Fibroblast of lung (primary cell): ENCODE measurements around the gene MT1X. TPM values are rescaled to one million over a fixed set of nuclear protein-coding genes. Genes with fewer than 3 reads are reported as not detected.
"Not testable (repeated sequence)": the region's sequence is repeated elsewhere in the genome, so short reads cannot be mapped to it uniquely, and the experiment has no call there.

ENCODE experiments used
- DNase-seq, 2 donors: peaks; one replicate each; pipeline versions ENCODE4 v3.0.0 to v3.0.0-alpha.2; 2010; ENCODE audit warnings: low read depth in 2 of 2
- H2AFZ ChIP-seq: 2 replicates; pipeline ENCODE4 v1.5.1; 2012; ENCODE audit warnings: low read length, control low read depth, inconsistent platforms
- H3K27ac ChIP-seq: 2 replicates; pipeline ENCODE4 v1.5.1; 2011; ENCODE audit warnings: low read length, control low read depth; ENCODE audit not compliant: insufficient read depth
- H3K27me3 ChIP-seq: 2 replicates; pipeline ENCODE4 v1.5.1; 2011; ENCODE audit warnings: mild to moderate bottlenecking, low read length; ENCODE audit not compliant: control insufficient read depth, insufficient read depth
- H3K36me3 ChIP-seq: 2 replicates; pipeline ENCODE4 v1.5.1; 2011; ENCODE audit warnings: low read length; ENCODE audit not compliant: control insufficient read depth, insufficient read depth
- H3K4me1 ChIP-seq: 2 replicates; pipeline ENCODE4 v1.5.1; 2011; ENCODE audit warnings: low read length; ENCODE audit not compliant: control insufficient read depth, insufficient read depth; ENCODE audit errors: extremely low read depth
- H3K4me2 ChIP-seq: 2 replicates; pipeline ENCODE4 v1.5.1; 2011; ENCODE audit warnings: low read length, control low read depth; ENCODE audit not compliant: insufficient read depth; ENCODE audit errors: extremely low read depth
- H3K4me3 ChIP-seq, 4 experiments: fragments of 200-600 bp in 1 of 4; sonication (generic) in 1 of 4; replicated peaks in 1 of 4; 2 replicates each; pipeline ENCODE4 v1.5.1; 2011 to 2016; ENCODE audit warnings: low read length in 4 of 4, low read depth in 3 of 4, mild to moderate bottlenecking in 3 of 4, control low read depth in 2 of 4, inconsistent platforms in 1 of 4, mixed read lengths in 1 of 4; ENCODE audit not compliant: insufficient read depth in 1 of 4; ENCODE audit errors: control extremely low read depth in 1 of 4
- H3K79me2 ChIP-seq: 2 replicates; pipeline ENCODE4 v1.5.1; 2012; ENCODE audit warnings: mild to moderate bottlenecking, low read length, inconsistent platforms; ENCODE audit not compliant: control insufficient read depth, insufficient read depth
- H3K9ac ChIP-seq: 2 replicates; pipeline ENCODE4 v1.5.1; 2011; ENCODE audit warnings: mild to moderate bottlenecking, low read length, control low read depth; ENCODE audit not compliant: insufficient read depth
- H3K9me3 ChIP-seq: 2 replicates; pipeline ENCODE4 v1.5.1; 2012; ENCODE audit warnings: low read depth, low read length; ENCODE audit not compliant: control insufficient read depth, insufficient read depth
- H4K20me1 ChIP-seq: 2 replicates; pipeline ENCODE4 v1.5.1; 2011; ENCODE audit warnings: low read length; ENCODE audit not compliant: control insufficient read depth, insufficient read depth; ENCODE audit errors: extremely low read depth
- CTCF ChIP-seq, 2 donors: IDR thresholded peaks in 1 of 2; conservative IDR thresholded peaks in 1 of 2; 1 replicate in 1 of 2; 2 replicates in 1 of 2; pipeline ENCODE4 v1.5.1; 2011 to 2012; ENCODE audit warnings: low read length in 2 of 2, control low read depth in 1 of 2, inconsistent platforms in 1 of 2, low read depth in 1 of 2, mild to moderate bottlenecking in 1 of 2
- EZH2 ChIP-seq: IDR thresholded peaks from 2 replicates; pipeline ENCODE4 v1.5.1; 2012; ENCODE audit warnings: low read length, control low read depth, mild to moderate bottlenecking; ENCODE audit errors: missing control alignments
- polyA plus RNA-seq, 2 donors: library from polyadenylated mRNA; depleted of rRNA in 1 of 2; stranded (reverse) in 1 of 2; unstranded in 1 of 2; fragments of >200 nt; gene quantifications; 2 replicates each; pipeline ENCODE4 v1.2.1, GENCODE V29; 2011 to 2012; ENCODE audit warnings: missing spikeins in 1 of 2
- total RNA-seq: library from RNA; depleted of rRNA; stranded (reverse); fragments of >200 nt; gene quantifications from 2 replicates; pipeline ENCODE4 v1.2.1, GENCODE V29; 2014

MT1X gene
- total and polyA plus RNA-seq, 2 donors (not counting 1 experiment from before 2014, with no cell fraction given): 137 to 242 TPM

- Histone ChIP-seq H3K4me2 (no peak overlapping the region), H4K20me1 (no peaks in the 10 kb centered on the region), H3K4me3 (no peak overlapping the region), H3K27ac (no peak overlapping the region), H3K9ac (no peak overlapping the region), H3K9me3 (no peaks in the 10 kb centered on the region), H3K27me3 (no peaks in the 10 kb centered on the region), H3K79me2 (no peaks in the 10 kb centered on the region), H3K36me3 (no peaks in the 10 kb centered on the region), H3K4me1 (no peaks in the 10 kb centered on the region), H2AFZ (no peak overlapping the region)
- no peak for DNase-seq
- TF ChIP-seq EZH2 (no peak), CTCF (conservative IDR thresholded peaks at IDR 0.05 in 1 of 2, IDR thresholded peaks at IDR 0.05 in 1 of 2; ENCODE audit: low read depth in 1 of 2, low read length in 2 of 2) (no peak)
Measured at GRCh38 chr16:56715126-56715525, 32.9 kb downstream of the MT1X start.

- no peak overlapping the region for H2AFZ ChIP-seq
- H3K9ac ChIP-seq: no peak overlapping the region
- H3K4me2 ChIP-seq: no peak overlapping the region
- no peaks in the 10 kb centered on the region for H3K36me3 ChIP-seq
- H3K27ac ChIP-seq: no peak overlapping the region
- no peaks in the 10 kb centered on the region for H3K27me3 ChIP-seq
- no peak overlapping the region for H3K4me3 ChIP-seq
- no peaks in the 10 kb centered on the region for H3K9me3 ChIP-seq
- no peaks in the 10 kb centered on the region for H3K4me1 ChIP-seq
- DNase-seq: no peak
- no peaks in the 10 kb centered on the region for H4K20me1 ChIP-seq
- no peaks in the 10 kb centered on the region for H3K79me2 ChIP-seq
- no peak for TF ChIP-seq CTCF (conservative IDR thresholded peaks at IDR 0.05 in 1 of 2, IDR thresholded peaks at IDR 0.05 in 1 of 2; ENCODE audit: low read depth in 1 of 2, low read length in 2 of 2)
- no peak for TF ChIP-seq EZH2
Measured at GRCh38 chr16:56716761-56717160, 34.5 kb downstream of the MT1X start.

GRCh38 chr16:56717532-56717931, 35.3 kb downstream of the MT1X start:
- not testable (repeated sequence) for H3K27me3 ChIP-seq, H3K4me1 ChIP-seq, H3K4me2 ChIP-seq, DNase-seq, H3K4me3 ChIP-seq, H3K9ac ChIP-seq, H3K36me3 ChIP-seq, H3K27ac ChIP-seq, H3K9me3 ChIP-seq, H3K79me2 ChIP-seq, H4K20me1 ChIP-seq, H2AFZ ChIP-seq
